ENCODE results near the gene MAP6.
A peak's percentile ranks its signal among the peaks of the same experiment; 100 is the strongest.

Gene MAP6

DNA sequence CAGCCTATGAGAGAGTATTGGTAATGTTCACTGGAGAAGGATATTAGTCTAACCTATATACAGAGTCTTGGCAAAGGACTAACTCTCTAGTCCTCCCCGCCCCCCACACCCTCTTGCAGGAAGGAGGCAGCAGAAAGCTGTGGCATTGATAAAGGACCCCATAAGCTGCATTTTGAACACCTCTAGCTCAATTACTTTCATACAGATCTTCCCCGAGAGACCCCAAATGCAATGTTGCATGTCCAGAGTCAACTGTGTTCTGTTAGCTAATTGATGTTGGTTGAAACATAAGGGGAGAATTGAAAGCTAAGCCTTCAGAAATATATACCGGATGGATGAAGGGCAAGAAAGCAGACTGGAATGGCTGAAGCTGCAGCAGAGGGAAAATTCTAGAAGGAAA lies 2.8 kb downstream of the MAP6 start:
- no peak for DNase-seq

DNA sequence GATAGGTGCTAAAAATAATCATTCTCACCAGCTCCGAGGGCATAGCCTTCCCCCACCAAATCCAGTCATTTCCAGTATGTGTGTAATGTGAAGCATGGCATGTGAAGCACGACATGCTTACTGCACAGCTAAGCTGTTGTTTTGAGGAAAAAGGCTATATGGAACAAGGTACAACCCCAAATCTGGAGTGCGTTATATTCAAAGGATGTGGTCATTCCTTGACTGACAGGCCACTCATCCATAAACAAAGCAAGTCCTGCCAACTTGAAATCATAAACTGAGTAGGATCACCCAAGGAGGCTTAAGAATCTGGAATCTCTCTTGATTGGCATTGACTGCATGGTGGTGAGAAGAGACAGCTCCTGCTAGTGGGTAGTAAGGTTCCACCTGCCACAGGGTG lies 3.7 kb downstream of the MAP6 start:
- DNase-seq: no peak

DNA sequence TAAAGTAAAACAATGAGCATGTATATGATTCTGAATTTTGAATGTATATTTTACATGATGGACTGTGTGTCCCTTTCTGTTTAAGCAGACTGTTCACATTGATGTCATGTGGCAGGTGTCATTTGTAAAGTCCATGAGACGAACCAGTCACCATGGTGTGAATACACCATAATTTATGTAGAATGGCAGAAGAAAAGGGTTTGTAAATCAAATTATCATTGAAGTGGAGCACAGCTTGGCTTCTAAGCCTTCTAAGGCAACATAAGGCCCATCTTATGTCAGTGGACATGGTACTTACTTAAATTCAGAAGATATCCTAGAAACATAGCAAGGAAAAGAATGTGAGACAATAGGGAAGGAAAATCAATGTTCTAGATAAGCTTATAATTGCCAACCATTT lies 4.4 kb downstream of the MAP6 start:
- no peak for DNase-seq

DNA sequence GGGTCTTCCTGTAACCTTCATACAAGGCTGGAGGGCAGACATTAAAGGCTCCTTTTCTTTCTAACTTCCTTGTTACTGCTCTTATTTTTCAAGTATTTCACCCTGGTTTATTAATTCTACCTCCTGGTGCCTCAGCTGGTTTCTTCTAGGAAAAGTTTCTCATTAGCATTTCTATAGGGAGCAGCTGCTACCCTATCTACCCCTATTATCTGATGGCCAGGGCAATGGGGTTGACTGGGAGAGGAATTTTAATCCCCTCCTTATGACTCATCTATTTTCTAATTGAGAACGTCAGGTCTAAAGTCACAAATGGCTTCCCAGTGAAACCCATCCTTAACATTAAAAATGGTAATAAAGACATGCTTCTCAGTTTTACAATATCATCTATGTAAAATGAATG lies 5.0 kb downstream of the MAP6 start:
- DNase-seq: no peak

DNA sequence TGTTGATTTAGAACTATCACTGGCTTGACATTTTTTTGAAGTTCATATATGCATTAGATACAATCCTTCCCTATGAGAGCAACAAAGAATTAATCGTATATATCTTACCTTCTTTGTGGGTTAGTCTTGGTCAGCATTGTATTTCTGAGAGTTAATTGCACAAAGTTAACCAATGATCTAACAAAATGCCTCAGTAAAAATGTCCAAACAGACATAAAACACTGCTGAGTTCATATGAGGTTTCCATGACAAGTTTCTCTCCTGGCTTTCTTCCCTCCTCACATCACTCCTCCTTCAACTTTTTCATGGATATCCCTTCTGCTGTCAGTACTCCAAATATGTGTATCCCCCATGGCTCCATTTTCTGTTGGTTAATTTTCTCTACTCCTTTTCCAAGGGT lies 9.0 kb downstream of the MAP6 start:
- DNase-seq: no peak

DNA sequence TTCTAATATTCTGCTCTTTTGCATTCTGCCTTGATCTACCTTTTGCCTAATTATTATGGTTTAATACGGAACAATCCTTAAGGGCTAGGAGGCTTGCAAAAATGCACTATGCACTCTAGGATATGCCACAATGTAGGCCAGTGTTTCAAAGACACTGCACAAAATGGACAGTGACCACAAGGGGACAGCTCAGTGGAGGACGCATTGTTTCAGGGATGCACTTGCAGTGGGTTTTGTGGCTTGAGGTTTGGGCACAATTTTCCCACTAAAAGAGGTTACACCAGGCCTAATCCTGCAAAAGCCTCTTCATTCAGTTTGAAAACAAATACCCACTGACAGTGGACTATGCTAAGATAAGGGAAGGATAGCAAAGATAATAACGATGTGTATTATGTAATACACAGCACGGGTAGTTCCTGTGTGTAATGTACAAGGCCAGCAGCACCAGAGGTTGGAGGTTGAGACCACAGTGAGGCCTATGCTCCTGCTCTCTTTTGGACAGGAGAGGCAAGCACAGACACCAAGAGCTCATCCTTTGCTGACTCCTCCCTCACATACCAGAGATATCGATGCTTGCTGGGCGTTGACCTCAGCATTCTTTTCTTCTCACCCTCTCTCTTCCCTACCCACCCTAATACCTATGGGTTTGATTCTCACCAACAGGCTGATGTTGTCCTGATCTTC lies 12.7 kb downstream of the MAP6 start:
- no peak for DNase-seq

DNA sequence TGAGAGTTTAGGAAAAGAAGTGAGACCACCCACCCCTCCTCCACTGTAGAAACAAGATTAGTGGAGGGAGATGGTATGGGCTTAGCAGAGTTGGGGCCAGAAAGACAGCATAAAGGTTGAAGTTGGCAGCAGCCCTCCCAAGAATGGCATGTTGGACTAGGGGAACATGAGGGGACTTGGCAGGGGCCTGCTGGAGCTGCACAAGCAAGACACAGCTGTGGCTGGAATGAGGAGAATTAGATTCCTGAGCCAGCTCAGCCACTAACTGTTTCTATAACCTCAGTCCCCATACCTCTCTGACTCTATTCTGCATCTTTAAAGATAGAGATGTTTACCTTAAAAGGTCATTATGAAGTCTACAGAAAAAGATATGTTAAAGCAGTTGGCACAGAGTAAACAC lies 13.2 kb downstream of the MAP6 start:
- DNase-seq: no peak

DNA sequence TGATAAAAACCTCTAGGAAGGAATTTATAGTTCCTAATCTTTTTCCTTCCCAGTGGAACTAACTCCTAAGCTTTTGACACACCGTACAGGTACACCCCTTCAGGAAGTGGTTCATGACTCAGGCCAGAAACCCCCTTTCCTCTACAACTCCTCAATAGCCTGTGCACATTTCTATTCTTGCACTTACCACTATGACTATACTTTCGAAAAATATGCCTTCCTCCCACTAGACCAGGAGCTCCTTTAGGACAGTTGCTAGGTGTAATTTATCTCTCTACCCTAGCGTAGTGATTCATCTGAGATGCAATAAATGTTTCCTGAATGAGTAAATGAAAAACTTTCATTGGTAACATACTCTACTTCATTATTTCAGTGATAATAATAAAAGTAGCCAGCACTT lies 14.5 kb downstream of the MAP6 start:
- DNase-seq: no peak

DNA sequence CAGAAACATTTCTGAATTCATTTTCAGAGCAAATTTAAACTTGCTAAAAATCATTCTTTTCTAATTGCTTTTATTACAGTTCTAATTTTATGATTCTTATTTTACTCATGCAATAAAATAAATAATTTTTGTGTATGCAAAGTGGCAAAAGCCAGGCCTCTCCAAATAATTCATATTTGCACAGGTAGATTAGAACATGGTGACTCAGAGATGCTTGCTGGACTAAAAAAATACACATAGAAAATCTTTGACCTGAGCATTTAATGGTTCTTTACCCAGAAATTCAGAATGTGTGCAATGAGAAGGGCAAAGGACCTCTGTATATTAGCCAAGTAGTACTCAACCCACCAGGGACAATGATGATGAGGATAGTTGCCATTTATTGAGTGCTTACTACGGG lies 15.3 kb downstream of the MAP6 start:
- no peak for DNase-seq

DNA sequence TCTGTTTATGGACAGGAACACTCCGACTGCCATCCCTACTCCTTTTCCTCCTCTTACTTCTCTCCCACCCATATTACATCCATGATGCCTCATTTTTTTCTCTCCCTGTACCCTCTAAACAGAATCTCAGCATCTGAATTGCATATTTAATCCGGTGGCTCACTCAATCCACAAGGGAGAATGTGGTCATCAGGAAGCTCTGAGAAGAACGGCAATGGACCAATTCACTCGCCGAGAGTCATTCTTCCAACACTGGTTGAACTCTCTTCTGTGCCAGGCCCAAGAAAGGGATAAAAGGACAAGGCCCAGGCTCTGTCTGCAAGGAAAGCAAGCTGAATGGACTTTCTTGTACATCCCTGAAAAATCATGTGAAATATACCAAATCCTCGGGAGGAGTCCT lies 15.9 kb downstream of the MAP6 start:
- DNase-seq: no peak

DNA sequence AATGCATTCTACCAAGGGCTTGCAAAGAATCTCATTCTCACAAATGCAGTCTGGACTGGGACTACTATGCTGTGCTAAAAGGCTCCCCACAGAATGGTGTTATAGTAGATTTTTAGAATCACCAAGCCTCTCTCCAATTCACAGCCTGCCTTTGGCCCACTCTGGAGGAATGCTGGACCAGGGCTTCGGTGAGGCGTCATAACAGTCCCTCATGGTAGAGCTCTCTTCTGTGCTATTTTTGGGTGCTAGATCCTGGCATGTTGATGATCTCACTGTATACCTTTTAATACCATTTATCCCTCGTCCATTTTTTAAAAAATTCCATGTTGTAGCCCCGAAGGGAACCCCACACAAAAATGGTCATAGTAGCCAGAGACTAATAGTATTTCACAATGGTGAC lies 17.6 kb downstream of the MAP6 start:
- no peak for DNase-seq

DNA sequence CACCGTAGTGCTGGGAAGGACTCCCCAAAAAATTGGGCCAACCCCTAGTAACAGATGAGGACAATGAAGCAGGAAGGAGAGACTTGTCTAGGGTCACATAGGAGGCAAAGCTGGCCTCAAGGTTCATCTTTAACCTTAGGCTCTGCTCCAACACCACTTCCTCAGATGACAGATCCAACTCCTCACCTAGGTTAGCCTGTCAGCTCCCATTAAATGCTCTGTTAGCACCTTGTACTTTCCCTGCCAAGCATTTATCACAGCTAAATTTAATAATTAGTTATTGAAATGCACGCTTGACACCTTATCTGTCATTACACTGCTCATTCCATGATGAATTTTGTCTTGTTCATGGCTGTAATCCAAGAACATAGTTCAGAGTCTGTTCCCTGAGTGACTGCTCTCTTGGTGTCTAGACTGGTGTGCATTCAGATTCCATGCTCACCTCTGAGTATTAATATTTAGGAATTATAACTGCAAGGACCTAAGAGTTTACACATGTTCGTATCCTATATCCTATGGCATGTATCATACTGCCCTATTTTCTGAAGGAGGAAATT lies 18.6 kb downstream of the MAP6 start:
- DNase-seq: no peak

DNA sequence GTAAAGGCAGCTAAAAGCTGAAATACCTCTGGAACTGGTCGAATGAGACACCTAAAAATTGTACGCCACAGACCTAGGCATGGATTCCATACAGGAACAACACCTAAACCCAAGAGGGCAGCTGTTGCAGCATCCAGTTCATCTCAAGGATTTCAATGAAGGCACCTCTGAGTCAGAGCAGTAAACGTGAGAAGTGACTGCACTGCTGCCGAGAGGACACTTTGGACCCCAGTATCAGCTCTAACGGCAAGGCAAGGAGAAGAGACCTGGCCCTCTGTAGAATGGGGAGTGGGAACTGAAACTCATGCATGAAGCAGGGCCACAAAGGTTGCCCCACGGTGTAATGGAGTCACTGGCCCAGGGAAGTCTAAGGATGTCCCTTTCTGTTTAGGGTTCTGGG lies 23.9 kb downstream of the MAP6 start:
- no peak for DNase-seq

DNA sequence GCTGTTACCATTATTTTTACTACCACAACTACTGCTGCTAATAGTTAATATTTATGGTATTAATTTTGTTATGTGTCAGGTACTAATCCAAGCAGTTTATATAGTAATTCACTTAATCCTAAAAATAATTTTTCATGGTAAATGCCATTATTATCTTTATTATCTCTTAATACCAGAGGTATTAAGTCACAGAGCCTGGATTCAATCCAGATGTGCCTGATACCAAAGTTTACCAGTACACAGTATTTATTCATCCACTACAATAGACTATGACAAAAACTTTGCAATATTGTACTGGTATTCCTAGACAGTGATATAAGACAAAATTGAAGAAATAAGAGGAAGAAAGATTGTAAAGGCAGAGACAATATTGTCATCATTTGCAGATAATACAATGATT lies 24.5 kb downstream of the MAP6 start:
- no peak for DNase-seq

DNA sequence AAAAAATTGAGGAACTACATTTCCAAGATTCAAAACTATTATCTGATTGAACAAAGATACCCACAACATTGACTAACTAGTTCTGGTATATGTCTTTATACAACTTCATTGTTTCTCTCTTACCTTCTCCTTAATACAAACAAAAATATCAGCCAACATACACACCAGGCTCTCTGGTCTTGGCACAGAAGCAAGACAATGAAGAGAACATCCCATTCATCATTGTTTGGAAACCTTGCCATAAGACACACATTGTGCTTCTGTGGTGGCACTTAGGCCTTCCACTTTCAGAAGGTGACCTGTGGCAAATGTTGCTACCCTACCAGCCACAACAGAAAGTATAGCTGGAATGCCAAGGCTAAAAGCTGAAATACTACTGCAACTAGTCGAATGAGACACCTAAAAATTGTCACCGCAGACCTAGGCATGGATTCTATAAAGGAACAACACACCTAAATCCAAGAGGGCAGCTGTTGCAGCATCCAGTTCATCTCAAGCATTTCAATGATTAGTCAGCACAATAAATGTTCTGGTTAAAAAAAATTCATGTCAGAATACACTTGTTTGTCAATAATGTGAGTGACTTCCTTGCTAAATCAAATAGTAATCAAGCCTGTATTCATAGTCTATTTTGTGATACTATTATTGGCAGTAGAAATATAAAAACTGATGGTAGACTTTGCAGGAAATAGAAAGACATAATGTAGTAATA lies 26.3 kb downstream of the MAP6 start:
- no peak for DNase-seq

DNA sequence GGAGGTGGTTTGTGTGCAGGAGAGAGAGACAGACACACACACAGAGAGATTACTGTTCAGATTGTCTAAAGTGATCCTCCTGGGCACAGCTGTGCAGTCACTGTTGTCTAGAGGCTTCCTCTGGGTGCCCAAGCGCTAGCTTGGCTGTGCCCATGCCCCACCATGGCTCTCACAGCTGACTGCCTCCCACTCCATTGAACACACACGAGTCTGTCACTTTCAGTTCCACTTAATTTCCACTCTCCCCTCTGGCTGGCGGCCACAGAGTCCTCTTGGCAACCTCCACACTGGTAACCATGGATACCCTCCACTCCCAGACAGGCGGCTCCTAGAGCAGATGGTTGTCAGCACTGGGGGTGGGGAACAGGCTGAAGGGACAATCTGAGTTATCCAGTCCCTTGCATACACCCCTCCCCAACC lies 29.1 kb downstream of the MAP6 start:
- DNase-seq: peak; percentile 90

DNA sequence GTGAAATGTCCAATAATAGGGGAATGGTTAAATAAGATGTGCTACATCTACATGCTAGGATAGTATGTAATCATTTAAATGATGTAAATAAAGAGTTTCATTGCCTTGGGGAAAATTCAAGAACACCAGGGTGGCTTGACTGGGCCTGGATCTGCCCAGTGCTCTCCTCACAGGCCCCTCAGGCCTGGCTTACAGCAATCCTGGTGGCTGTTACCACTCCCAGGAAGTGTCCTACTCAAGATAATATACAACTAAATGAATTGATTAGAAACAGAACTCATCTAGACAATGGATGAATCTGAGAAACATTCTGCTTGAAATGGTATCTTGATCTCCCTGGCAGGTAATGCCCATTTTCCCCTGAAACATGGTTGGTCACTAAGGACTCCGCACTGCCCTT lies 30.8 kb downstream of the MAP6 start:
- no peak for DNase-seq

DNA sequence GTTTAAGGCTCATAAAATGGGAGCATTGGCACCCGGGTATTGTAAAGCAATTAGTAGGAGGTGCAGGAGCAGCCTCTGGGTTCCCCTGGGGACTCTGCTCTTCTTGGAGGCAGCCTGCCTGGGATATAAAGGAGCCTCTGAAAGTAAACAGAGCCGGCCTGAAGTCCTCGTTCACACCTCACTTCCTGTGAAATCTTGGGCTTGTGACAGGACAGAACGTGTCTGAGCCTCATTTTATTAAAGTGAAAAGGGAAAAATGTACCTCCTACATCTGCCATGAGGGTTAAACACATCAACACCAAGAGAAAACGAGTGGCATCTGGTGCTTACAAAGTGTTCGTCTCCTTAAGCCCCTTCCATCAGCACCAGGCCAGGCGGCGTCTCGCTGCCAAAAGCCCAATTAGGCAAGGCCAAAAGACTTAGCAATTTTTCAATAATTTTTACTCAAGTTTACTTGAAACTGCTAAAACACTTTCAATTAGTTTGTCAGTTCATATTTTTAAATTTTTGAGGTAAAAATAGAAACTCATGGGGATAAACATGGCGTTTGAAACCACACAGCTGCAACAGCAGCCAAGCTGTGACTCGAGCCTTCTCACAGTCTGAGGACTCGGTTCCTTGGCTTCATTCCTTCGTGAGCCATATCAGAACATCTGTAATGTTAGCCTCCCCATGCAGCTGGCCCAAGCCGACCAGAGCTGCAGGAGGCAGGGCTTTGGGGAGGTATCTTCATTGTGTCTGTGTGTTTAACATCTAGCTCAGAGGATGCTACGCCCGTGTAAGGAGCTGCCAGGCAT lies 33.6 kb downstream of the MAP6 start:
- peak; percentile 75 for DNase-seq

DNA sequence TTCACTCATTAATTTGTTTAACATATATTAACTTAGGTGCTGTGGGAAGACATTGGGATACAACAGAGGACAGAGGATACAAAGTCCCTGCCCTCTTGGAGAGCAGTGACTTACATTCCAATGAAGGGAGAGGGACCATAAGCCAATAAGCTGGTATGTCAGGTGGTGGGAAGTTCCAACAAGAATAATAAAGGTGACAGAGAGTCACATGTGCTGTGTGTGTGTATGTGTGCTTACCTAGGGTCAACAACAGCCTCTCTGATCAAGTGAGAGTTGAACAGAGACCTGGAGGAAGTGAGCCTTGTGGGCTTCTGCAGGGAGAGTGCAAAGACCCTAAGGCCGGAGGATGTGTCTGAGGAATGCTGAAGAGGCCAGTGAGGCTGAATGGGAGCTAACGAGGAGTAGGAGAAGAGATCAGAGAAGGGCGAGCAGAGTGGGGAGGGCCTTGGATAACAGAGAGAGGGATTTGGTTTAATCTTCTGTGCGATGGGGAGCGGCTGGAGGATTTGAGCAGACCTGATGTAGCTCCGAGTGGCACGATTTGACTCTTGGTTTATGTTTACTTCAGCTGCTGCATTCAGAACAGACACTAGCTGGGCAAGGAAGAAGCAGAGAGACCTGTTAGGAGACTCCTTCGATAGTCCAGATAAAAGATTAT lies 35.3 kb downstream of the MAP6 start:
- peak; percentile 30 for DNase-seq

DNA sequence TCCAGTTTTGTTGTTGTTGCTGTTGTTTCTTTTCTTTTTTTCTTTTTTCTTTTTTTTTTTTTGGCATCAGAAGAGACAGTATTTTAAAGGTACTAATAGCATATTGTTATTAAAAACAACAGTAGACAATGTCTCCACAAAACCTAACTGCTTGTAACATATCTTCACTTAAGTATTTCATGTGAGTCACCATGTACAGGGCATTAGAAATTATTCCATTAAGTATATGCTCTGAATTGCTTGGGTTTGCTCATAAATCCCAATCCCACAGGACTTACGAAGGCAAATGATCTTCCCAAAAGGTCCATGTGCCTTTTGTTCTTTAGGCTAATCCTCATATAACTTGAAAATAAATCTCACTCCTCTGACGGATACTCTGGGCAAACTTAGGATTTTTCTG lies 35.9 kb downstream of the MAP6 start:
- DNase-seq: no peak

DNA sequence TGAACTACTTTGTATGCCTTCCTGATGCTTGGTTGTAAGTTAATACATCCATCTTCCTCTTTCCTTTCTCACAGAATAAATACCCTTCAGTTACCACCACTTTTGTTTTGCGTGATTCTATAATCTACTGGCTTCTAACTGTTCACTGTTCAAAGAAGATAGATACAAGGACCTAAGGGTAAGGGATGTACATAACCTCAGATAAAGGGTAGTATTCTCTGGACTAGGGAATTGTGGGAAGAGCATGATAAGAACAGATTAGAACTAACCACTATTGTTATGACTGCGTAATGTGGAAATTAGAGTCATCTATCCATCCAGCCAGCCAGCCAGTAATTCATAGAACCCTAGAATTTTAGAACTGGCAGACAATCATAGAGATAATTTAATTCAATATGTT lies 36.4 kb downstream of the MAP6 start:
- no peak for DNase-seq

DNA sequence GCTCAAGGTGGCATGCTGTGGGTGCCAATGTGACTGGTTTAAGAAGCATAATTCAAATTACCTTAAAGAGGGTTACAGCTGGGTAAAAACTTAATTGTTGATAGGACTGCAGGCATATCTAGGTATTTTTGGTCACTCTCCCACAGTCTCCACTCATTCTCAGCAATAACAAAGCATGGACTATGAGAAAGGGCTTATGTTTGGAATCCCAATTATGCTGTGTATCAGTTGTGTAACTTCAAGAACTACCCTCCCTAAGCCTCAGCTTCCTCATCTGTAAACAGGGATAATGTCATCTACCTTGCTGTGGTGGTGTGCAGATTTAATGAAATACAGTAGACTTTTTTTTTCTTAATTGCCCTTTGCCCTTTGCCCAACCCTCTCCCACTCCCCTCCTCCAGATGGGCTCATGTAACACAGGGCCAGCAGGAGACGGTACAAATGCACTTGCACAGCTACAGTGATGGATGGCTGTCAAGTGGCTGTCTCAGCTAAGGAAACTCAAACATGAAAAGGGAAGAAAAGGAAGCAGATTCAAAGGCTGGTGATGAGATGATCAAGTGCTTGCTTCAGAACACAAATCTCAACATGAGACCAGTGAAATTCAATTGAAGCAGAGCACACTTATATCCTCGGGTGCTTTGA lies 37.6 kb downstream of the MAP6 start:
- DNase-seq: no peak

All from retina (tissue), 1 donor.